ENCODE data around the gene SLC25A27.

The SLC25A27 gene, protein sequence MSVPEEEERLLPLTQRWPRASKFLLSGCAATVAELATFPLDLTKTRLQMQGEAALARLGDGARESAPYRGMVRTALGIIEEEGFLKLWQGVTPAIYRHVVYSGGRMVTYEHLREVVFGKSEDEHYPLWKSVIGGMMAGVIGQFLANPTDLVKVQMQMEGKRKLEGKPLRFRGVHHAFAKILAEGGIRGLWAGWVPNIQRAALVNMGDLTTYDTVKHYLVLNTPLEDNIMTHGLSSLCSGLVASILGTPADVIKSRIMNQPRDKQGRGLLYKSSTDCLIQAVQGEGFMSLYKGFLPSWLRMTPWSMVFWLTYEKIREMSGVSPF

DNA sequence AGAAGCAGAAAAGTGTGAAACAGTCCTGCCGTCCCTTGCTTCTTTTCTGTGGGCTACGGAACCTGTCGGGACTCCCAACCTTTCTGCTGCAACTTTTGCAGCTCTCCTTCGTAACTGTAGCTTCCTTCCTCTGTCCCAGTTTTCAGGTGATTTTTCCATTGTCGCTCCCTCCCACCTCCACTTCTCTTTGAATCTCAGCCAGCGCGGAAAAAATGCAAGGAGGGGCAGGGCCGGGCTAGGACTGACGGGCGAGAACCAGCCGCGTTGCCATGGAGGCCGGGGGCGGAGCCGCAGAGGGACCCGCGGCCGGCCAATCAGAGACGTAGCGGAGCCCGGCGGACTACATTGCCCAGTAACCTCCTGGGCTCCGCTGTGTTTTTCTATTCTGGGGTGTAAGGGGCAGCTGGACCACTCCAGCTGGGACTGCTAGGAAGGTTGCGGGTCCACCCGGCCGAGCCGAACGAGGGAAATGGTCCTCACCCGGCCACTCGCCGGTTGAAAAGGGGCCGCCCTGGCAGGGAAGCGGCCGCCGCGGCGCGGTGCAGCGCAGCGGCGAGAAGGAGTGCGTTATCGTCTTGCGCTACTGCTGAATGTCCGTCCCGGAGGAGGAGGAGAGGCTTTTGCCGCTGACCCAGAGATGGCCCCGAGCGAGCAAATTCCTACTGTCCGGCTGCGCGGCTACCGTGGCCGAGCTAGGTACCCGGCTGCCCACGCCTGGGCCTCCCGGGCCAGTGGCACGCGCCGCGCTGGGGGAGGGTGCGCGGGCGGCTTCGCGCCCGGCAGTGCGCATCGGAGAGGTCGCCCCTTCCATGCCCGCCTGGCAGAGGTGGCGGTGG, at the start of gene SLC25A27, which contains the start of gene CYP39A1:
Gene SLC25A27, plus strand, starts transcription at position 373 of the 836 bp plus-strand sequence. Its CDS starts 218 bp downstream, at position 591.
Gene CYP39A1, minus strand, starts transcription at position 216 of the 836 bp plus-strand sequence. CDS start 236 bp downstream, outside the sequence.
- Histone ChIP-seq H3K4me3 (ENCODE audit: insufficient read depth, low read length, poor library complexity, severe bottlenecking) (peak within 1 kb of the TSS; percentile 79), H3F3A (ENCODE audit: insufficient read depth) (peaks cover 51% of the 10 kb centered on the region), H3K27me3 (ENCODE audit: low read length) (no peaks in the 10 kb centered on the region), H3K4me2 (ENCODE audit: low read depth, low read length, poor library complexity, severe bottlenecking) (peak within 1 kb of the TSS; percentile 92), H3K9ac (ENCODE audit: low read length) (peak within 1 kb of the TSS; percentile 82), H4K20me1 (ENCODE audit: low read depth, low read length) (no peaks in the 10 kb centered on the region), H3K36me3 (ENCODE audit: low read length) (peaks cover 36% of the 10 kb centered on the region), H2AFZ (ENCODE audit: low read depth, low read length, severe bottlenecking) (peak within 1 kb of the TSS; percentile 7), H3K9me2 (replicated peaks; ENCODE audit: insufficient read depth, low read length) (no peaks in the 10 kb centered on the region), H3K79me2 (ENCODE audit: insufficient read depth, low read length) (peaks cover 91% of the 10 kb centered on the region), H3K27ac (ENCODE audit: low read depth, low read length) (peak within 1 kb of the TSS; percentile 96), H3K9me3 (ENCODE audit: insufficient read depth, low read length) (no peaks in the 10 kb centered on the region)
- TF ChIP-seq, protein P1, sequence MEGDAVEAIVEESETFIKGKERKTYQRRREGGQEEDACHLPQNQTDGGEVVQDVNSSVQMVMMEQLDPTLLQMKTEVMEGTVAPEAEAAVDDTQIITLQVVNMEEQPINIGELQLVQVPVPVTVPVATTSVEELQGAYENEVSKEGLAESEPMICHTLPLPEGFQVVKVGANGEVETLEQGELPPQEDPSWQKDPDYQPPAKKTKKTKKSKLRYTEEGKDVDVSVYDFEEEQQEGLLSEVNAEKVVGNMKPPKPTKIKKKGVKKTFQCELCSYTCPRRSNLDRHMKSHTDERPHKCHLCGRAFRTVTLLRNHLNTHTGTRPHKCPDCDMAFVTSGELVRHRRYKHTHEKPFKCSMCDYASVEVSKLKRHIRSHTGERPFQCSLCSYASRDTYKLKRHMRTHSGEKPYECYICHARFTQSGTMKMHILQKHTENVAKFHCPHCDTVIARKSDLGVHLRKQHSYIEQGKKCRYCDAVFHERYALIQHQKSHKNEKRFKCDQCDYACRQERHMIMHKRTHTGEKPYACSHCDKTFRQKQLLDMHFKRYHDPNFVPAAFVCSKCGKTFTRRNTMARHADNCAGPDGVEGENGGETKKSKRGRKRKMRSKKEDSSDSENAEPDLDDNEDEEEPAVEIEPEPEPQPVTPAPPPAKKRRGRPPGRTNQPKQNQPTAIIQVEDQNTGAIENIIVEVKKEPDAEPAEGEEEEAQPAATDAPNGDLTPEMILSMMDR (IDR thresholded peaks at IDR 0.05; ENCODE audit: insufficient read depth, low read length, poor library complexity, severe bottlenecking) = no peak
- no peak for TF ChIP-seq EZH2phosphoT487 (conservative IDR thresholded peaks at IDR 0.05; ENCODE audit: low read length)

DNA sequence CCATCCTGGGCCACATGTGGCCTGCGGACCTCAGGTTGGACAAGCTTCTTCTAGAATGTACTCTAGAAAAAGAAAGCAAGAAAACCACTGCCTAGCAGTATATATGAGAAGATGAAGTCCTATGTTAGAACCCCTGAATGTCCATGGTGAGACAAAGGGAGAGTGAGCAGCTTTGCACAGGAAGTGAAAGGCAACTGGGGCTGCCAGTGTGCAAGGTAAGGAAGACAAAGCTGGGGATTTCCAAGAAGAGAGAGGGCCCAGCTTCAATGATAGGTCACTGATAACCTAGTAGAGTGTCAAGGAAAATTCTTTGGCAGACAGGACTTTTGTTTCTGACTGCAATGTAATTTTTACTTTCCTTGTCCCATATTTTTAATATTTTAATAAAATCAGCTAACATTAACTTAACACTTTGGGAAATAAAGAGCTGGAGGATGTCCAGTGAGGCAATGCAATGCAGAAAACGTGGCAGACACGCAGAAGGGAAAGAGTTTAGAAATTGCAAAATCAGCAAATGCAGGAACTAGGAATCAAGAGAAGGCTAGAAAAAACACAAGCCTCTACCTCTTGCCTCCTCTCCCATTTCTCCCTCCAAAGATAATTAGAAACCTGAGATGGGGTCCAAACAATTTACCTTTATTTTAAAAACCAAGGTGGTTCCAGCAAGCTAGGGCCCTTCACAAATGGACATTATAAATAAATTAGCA, 47.5 kb upstream of the SLC25A27 start:
- no peaks in the 10 kb centered on the region for H3K79me2 ChIP-seq (ENCODE audit: insufficient read depth, low read length)
- H3K36me3 ChIP-seq (ENCODE audit: low read length) = peaks cover 23% of the 10 kb centered on the region; the same call in 1 of the 2 replicates
- H3K4me3 ChIP-seq (ENCODE audit: insufficient read depth, low read length, poor library complexity, severe bottlenecking) = no peak overlapping the region
- TF ChIP-seq, protein P1 (IDR thresholded peaks at IDR 0.05; ENCODE audit: insufficient read depth, low read length, poor library complexity, severe bottlenecking) = no peak
- no peak for TF ChIP-seq EZH2phosphoT487 (conservative IDR thresholded peaks at IDR 0.05; ENCODE audit: low read length)
- H3K27me3 ChIP-seq (ENCODE audit: low read length) = no peaks in the 10 kb centered on the region
- no peaks in the 10 kb centered on the region for H3K9me3 ChIP-seq (ENCODE audit: insufficient read depth, low read length)
- no peak overlapping the region for H2AFZ ChIP-seq (ENCODE audit: low read depth, low read length, severe bottlenecking)
- H3F3A ChIP-seq (ENCODE audit: insufficient read depth) = no peaks in the 10 kb centered on the region
- no peak overlapping the region for H3K4me2 ChIP-seq (ENCODE audit: low read depth, low read length, poor library complexity, severe bottlenecking)
- H4K20me1 ChIP-seq (ENCODE audit: low read depth, low read length) = no peaks in the 10 kb centered on the region
- H3K27ac ChIP-seq (ENCODE audit: low read depth, low read length) = no peak overlapping the region
- no peaks in the 10 kb centered on the region for H3K9me2 ChIP-seq (replicated peaks; ENCODE audit: insufficient read depth, low read length)
- no peak overlapping the region for H3K9ac ChIP-seq (ENCODE audit: low read length)

DNA sequence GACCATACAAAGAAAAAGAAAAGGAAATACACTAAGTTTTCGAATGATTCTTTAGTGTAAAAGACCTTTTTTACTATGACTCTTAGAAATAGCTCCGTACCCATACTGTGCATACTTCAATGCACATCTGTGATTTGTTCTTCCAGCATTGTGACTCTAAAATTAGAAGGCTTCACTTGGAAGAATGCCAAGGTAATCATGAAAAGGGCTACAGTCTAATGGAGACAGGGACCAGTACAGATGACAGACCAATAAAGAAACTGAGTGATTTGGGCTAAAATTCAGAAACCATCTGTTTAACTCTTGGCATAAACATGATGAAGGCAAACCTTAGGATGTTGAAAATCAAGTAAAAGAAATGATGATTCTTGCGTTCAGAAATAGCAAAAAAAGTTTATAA, 46.4 kb upstream of the SLC25A27 start:
- no peaks in the 10 kb centered on the region for H3F3A ChIP-seq (ENCODE audit: insufficient read depth)
- H3K4me3 ChIP-seq (ENCODE audit: insufficient read depth, low read length, poor library complexity, severe bottlenecking) = no peak overlapping the region
- no peaks in the 10 kb centered on the region for H3K27me3 ChIP-seq (ENCODE audit: low read length)
- no peak overlapping the region for H2AFZ ChIP-seq (ENCODE audit: low read depth, low read length, severe bottlenecking)
- H3K79me2 ChIP-seq (ENCODE audit: insufficient read depth, low read length) = no peaks in the 10 kb centered on the region
- no peaks in the 10 kb centered on the region for H3K9me3 ChIP-seq (ENCODE audit: insufficient read depth, low read length)
- H3K36me3 ChIP-seq (ENCODE audit: low read length) = peaks cover 31% of the 10 kb centered on the region; the same call in 1 of the 2 replicates
- TF ChIP-seq EZH2phosphoT487 (conservative IDR thresholded peaks at IDR 0.05; ENCODE audit: low read length) = no peak
- TF ChIP-seq, protein P1 (IDR thresholded peaks at IDR 0.05; ENCODE audit: insufficient read depth, low read length, poor library complexity, severe bottlenecking) = no peak
- no peak overlapping the region for H3K9ac ChIP-seq (ENCODE audit: low read length)
- no peak overlapping the region for H3K27ac ChIP-seq (ENCODE audit: low read depth, low read length)
- no peaks in the 10 kb centered on the region for H3K9me2 ChIP-seq (replicated peaks; ENCODE audit: insufficient read depth, low read length)
- no peaks in the 10 kb centered on the region for H4K20me1 ChIP-seq (ENCODE audit: low read depth, low read length)
- H3K4me2 ChIP-seq (ENCODE audit: low read depth, low read length, poor library complexity, severe bottlenecking) = no peak overlapping the region

Data from SU-DHL-6 (cell line).